Measurements from ENCODE around the gene MYCBP.

MYCBP gene

GRCh38 chr1:38819516-38819915 lies 53.6 kb downstream of the MYCBP start:
- no peaks in the 10 kb centered on the region for H3K36me3 Mint-ChIP-seq (ENCODE audit: low read depth)
- no peak overlapping the region for H3K27ac Mint-ChIP-seq
- peaks cover 70% of the 10 kb centered on the region for H3K27me3 Mint-ChIP-seq (ENCODE audit: low read depth)
- peaks cover 7% of the 10 kb centered on the region for H3K4me1 Mint-ChIP-seq (ENCODE audit: low read depth)
- H3K4me3 Mint-ChIP-seq, result no peak overlapping the region
- H3K9me3 Mint-ChIP-seq, result no peaks in the 10 kb centered on the region

- H3K27me3 Mint-ChIP-seq (ENCODE audit: low read depth), result peaks cover 71% of the 10 kb centered on the region
- peaks cover 7% of the 10 kb centered on the region for H3K4me1 Mint-ChIP-seq (ENCODE audit: low read depth)
- no peaks in the 10 kb centered on the region for H3K36me3 Mint-ChIP-seq (ENCODE audit: low read depth)
- no peaks in the 10 kb centered on the region for H3K9me3 Mint-ChIP-seq
- H3K27ac Mint-ChIP-seq, result no peak overlapping the region
- H3K4me3 Mint-ChIP-seq, result no peak overlapping the region
Measured at GRCh38 chr1:38819040-38819439, 54.1 kb downstream of the MYCBP start.

- H3K27me3 Mint-ChIP-seq (ENCODE audit: low read depth), result peaks cover 78% of the 10 kb centered on the region
- H3K27ac Mint-ChIP-seq, result no peak overlapping the region
- no peaks in the 10 kb centered on the region for H3K36me3 Mint-ChIP-seq (ENCODE audit: low read depth)
- H3K4me3 Mint-ChIP-seq, result no peak overlapping the region
- peaks cover 7% of the 10 kb centered on the region for H3K4me1 Mint-ChIP-seq (ENCODE audit: low read depth)
- H3K9me3 Mint-ChIP-seq, result no peaks in the 10 kb centered on the region
Measured at GRCh38 chr1:38818175-38818976, 54.8 kb downstream of the MYCBP start.

DNA sequence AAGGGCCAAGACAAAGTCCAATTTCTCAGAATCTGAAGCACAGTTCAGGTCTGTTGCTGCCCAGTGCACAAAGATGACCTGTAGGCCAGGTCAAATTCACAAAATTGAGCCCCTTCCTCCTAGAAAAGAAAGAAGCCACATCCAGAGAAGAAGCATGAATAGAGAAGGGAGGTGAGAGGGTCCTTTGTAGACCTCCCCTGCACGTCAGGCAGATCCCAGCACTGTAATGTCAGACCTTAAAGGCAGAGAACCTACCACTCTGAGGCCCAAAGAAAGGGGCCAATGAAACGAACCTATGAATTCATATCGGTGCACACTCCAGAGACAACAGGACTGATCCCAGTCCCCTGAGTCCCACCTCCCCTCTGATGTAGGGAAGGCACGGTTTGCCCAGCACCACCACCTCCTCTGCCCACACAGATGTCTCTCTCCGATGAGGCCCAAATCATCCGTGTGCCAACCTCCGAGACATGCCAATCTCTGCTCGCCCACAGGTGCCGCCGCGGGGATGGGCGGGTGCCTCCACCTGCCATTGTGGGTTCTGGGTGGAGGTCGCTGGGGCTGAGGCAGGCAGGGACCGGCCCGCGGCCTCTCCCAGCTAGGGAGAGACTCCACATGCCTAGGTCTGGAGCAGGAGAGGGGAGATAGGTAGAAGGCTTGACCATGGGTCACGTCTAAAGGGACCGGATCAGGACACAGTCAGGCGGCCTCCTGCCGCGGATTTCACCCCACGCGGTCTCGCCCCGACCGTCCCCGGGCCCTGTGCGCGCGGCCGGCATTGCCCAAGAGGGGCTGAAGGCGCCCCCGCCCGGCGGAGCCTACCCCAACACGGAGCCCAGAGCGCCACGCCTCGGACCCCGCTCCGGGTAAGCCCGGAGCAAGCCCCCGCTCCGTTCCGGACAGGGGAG lies 55.6 kb downstream of the MYCBP start:
- Mint-ChIP-seq H3K4me1 (ENCODE audit: low read depth) (peaks cover 7% of the 10 kb centered on the region), H3K27ac (no peak overlapping the region), H3K27me3 (ENCODE audit: low read depth) (peaks cover 84% of the 10 kb centered on the region), H3K9me3 (no peaks in the 10 kb centered on the region), H3K36me3 (ENCODE audit: low read depth) (no peaks in the 10 kb centered on the region), H3K4me3 (no peak overlapping the region)

- no peak overlapping the region for H3K27ac Mint-ChIP-seq
- H3K4me1 Mint-ChIP-seq (ENCODE audit: low read depth), result peaks cover 7% of the 10 kb centered on the region
- peak overlapping the region; percentile 28 for H3K4me3 Mint-ChIP-seq
- no peaks in the 10 kb centered on the region for H3K9me3 Mint-ChIP-seq
- H3K27me3 Mint-ChIP-seq (ENCODE audit: low read depth), result peaks cover 84% of the 10 kb centered on the region
- H3K36me3 Mint-ChIP-seq (ENCODE audit: low read depth), result no peaks in the 10 kb centered on the region
Measured at GRCh38 chr1:38815903-38816627, 57.1 kb downstream of the MYCBP start.

GRCh38 chr1:38814984-38815464 lies 58.1 kb downstream of the MYCBP start:
- H3K27ac Mint-ChIP-seq, result no peak overlapping the region
- no peaks in the 10 kb centered on the region for H3K9me3 Mint-ChIP-seq
- H3K4me1 Mint-ChIP-seq (ENCODE audit: low read depth), result peaks cover 7% of the 10 kb centered on the region
- no peak overlapping the region for H3K4me3 Mint-ChIP-seq
- H3K27me3 Mint-ChIP-seq (ENCODE audit: low read depth), result peaks cover 75% of the 10 kb centered on the region
- no peaks in the 10 kb centered on the region for H3K36me3 Mint-ChIP-seq (ENCODE audit: low read depth)

DNA sequence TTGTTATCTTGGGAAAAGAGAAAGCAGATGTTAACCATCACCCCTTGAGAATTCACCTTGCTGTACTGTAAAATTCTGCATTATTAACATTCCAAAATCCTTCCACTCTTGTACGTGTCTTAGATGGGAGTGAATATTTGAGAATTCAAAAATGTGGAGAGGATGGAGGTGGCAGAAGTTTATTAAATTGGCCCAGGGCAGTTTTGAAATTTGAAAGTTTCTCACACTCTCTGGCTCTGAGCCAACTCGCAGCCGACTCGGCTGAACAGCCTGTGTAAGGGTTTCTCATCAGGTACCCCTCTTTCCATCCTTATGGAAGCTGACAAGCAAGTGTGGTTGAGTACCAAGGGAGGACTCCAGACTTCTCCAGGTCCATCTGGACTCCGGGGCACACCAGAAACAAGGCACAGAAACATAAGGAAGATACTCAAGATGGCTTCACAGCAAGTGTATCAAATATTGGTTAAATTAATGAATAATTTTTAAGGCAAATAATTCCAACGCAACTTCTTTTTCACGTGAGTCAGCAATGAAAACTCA lies 58.6 kb downstream of the MYCBP start:
- Mint-ChIP-seq H3K36me3 (ENCODE audit: low read depth) (no peaks in the 10 kb centered on the region), H3K9me3 (no peaks in the 10 kb centered on the region), H3K4me1 (ENCODE audit: low read depth) (peaks cover 7% of the 10 kb centered on the region), H3K27ac (no peak overlapping the region), H3K27me3 (ENCODE audit: low read depth) (peaks cover 70% of the 10 kb centered on the region), H3K4me3 (no peak overlapping the region)

DNA sequence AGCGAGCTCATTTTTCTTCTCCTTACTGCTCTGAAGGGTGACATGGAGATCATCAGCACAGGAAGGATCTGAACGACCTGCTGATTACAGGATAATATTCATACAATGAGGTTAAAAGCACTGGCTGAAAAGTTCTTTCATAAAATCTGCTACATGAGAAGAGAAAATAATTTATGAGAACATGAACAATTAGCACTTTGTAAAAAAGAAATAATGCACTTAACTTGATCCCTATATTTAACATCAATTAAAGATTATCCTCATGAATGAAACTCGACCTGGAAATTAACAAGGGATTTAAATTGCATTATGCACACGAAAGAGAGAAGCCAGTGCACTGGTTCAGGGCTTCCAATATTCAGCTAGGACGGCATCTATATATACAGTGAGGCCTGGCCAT lies 60.2 kb downstream of the MYCBP start:
- Mint-ChIP-seq H3K9me3 (no peaks in the 10 kb centered on the region), H3K27ac (no peak overlapping the region), H3K4me3 (no peak overlapping the region), H3K27me3 (ENCODE audit: low read depth) (peaks cover 66% of the 10 kb centered on the region), H3K4me1 (ENCODE audit: low read depth) (peaks cover 7% of the 10 kb centered on the region), H3K36me3 (ENCODE audit: low read depth) (no peaks in the 10 kb centered on the region)
